ENCODE data around the gene AGMO.

Gene AGMO

GRCh38 chr7:15503603-15504290, 58.1 kb downstream of the AGMO start:
- H3K9ac ChIP-seq (ENCODE audit: low read length): no peak overlapping the region
- no peaks in the 10 kb centered on the region for H3K36me3 ChIP-seq (ENCODE audit: control insufficient read depth, insufficient read depth, low read length)
- H3K4me1 ChIP-seq (ENCODE audit: control insufficient read depth, insufficient read depth, low read length): no peaks in the 10 kb centered on the region
- H3K4me3 ChIP-seq (ENCODE audit: low read depth, low read length): no peak overlapping the region
- no peak overlapping the region for H3K27ac ChIP-seq (ENCODE audit: low read depth, low read length)
- no peaks in the 10 kb centered on the region for H3K9me3 ChIP-seq (ENCODE audit: control insufficient read depth, insufficient read depth, low read depth, low read length)
- no peaks in the 10 kb centered on the region for H3K27me3 ChIP-seq (ENCODE audit: control insufficient read depth, insufficient read depth, low read length)

GRCh38 chr7:15498465-15498864, 63.4 kb downstream of the AGMO start:
- H3K36me3 ChIP-seq (ENCODE audit: control insufficient read depth, insufficient read depth, low read length): no peaks in the 10 kb centered on the region
- no peaks in the 10 kb centered on the region for H3K27me3 ChIP-seq (ENCODE audit: control insufficient read depth, insufficient read depth, low read length)
- no peak overlapping the region for H3K4me3 ChIP-seq (ENCODE audit: low read depth, low read length)
- no peaks in the 10 kb centered on the region for H3K9me3 ChIP-seq (ENCODE audit: control insufficient read depth, insufficient read depth, low read depth, low read length)
- H3K9ac ChIP-seq (ENCODE audit: low read length): no peak overlapping the region
- H3K4me1 ChIP-seq (ENCODE audit: control insufficient read depth, insufficient read depth, low read length): no peaks in the 10 kb centered on the region
- H3K27ac ChIP-seq (ENCODE audit: low read depth, low read length): no peak overlapping the region

- Histone ChIP-seq H3K27me3 (ENCODE audit: control insufficient read depth, insufficient read depth, low read length) (no peaks in the 10 kb centered on the region), H3K36me3 (ENCODE audit: control insufficient read depth, insufficient read depth, low read length) (no peaks in the 10 kb centered on the region), H3K4me3 (ENCODE audit: low read depth, low read length) (no peak overlapping the region), H3K27ac (ENCODE audit: low read depth, low read length) (no peak overlapping the region), H3K9ac (ENCODE audit: low read length) (no peak overlapping the region), H3K4me1 (ENCODE audit: control insufficient read depth, insufficient read depth, low read length) (no peaks in the 10 kb centered on the region), H3K9me3 (ENCODE audit: control insufficient read depth, insufficient read depth, low read depth, low read length) (no peaks in the 10 kb centered on the region)
These were observed 66.6 kb downstream of the AGMO start for GRCh38 chr7:15495170-15495569.

- Histone ChIP-seq H3K36me3 (ENCODE audit: control insufficient read depth, insufficient read depth, low read length) (no peaks in the 10 kb centered on the region), H3K27me3 (ENCODE audit: control insufficient read depth, insufficient read depth, low read length) (no peaks in the 10 kb centered on the region)
These were observed 67.1 kb downstream of the AGMO start for GRCh38 chr7:15494711-15495110.

GRCh38 chr7:15491361-15491760, 70.5 kb downstream of the AGMO start:
- no peak overlapping the region for H3K4me3 ChIP-seq (ENCODE audit: low read depth, low read length)
- no peaks in the 10 kb centered on the region for H3K4me1 ChIP-seq (ENCODE audit: control insufficient read depth, insufficient read depth, low read length)
- H3K9me3 ChIP-seq (ENCODE audit: control insufficient read depth, insufficient read depth, low read depth, low read length): no peaks in the 10 kb centered on the region
- H3K9ac ChIP-seq (ENCODE audit: low read length): no peak overlapping the region
- no peak overlapping the region for H3K27ac ChIP-seq (ENCODE audit: low read depth, low read length)
- H3K36me3 ChIP-seq (ENCODE audit: control insufficient read depth, insufficient read depth, low read length): no peaks in the 10 kb centered on the region
- no peaks in the 10 kb centered on the region for H3K27me3 ChIP-seq (ENCODE audit: control insufficient read depth, insufficient read depth, low read length)

More at GRCh38 chr7:15494711-15495110, 67.1 kb downstream of the AGMO start:
- Histone ChIP-seq H3K9me3 (ENCODE audit: control insufficient read depth, insufficient read depth, low read depth, low read length) (no peaks in the 10 kb centered on the region), H3K9ac (ENCODE audit: low read length) (no peak overlapping the region), H3K4me3 (ENCODE audit: low read depth, low read length) (no peak overlapping the region), H3K4me1 (ENCODE audit: control insufficient read depth, insufficient read depth, low read length) (no peaks in the 10 kb centered on the region), H3K27ac (ENCODE audit: low read depth, low read length) (no peak overlapping the region)

GRCh38 chr7:15490291-15490690, 71.5 kb downstream of the AGMO start:
- H3K36me3 ChIP-seq (ENCODE audit: control insufficient read depth, insufficient read depth, low read length): no peaks in the 10 kb centered on the region
- no peaks in the 10 kb centered on the region for H3K27me3 ChIP-seq (ENCODE audit: control insufficient read depth, insufficient read depth, low read length)
- H3K9ac ChIP-seq (ENCODE audit: low read length): no peak overlapping the region
- H3K27ac ChIP-seq (ENCODE audit: low read depth, low read length): no peak overlapping the region
- H3K9me3 ChIP-seq (ENCODE audit: control insufficient read depth, insufficient read depth, low read depth, low read length): no peaks in the 10 kb centered on the region
- no peaks in the 10 kb centered on the region for H3K4me1 ChIP-seq (ENCODE audit: control insufficient read depth, insufficient read depth, low read length)
- no peak overlapping the region for H3K4me3 ChIP-seq (ENCODE audit: low read depth, low read length)

GRCh38 chr7:15489861-15490260, 72.0 kb downstream of the AGMO start:
- no peaks in the 10 kb centered on the region for H3K9me3 ChIP-seq (ENCODE audit: control insufficient read depth, insufficient read depth, low read depth, low read length)
- H3K4me3 ChIP-seq (ENCODE audit: low read depth, low read length): no peak overlapping the region
- H3K27ac ChIP-seq (ENCODE audit: low read depth, low read length): no peak overlapping the region

GRCh38 chr7:15489383-15489782, 72.4 kb downstream of the AGMO start:
- no peaks in the 10 kb centered on the region for H3K9me3 ChIP-seq (ENCODE audit: control insufficient read depth, insufficient read depth, low read depth, low read length)
- no peaks in the 10 kb centered on the region for H3K4me1 ChIP-seq (ENCODE audit: control insufficient read depth, insufficient read depth, low read length)
- no peaks in the 10 kb centered on the region for H3K36me3 ChIP-seq (ENCODE audit: control insufficient read depth, insufficient read depth, low read length)
- H3K27me3 ChIP-seq (ENCODE audit: control insufficient read depth, insufficient read depth, low read length): no peaks in the 10 kb centered on the region
- H3K9ac ChIP-seq (ENCODE audit: low read length): no peak overlapping the region
- no peak overlapping the region for H3K4me3 ChIP-seq (ENCODE audit: low read depth, low read length)
- no peak overlapping the region for H3K27ac ChIP-seq (ENCODE audit: low read depth, low read length)

More at GRCh38 chr7:15489861-15490260, 72.0 kb downstream of the AGMO start:
- H3K4me1 ChIP-seq (ENCODE audit: control insufficient read depth, insufficient read depth, low read length): no peaks in the 10 kb centered on the region
- no peaks in the 10 kb centered on the region for H3K27me3 ChIP-seq (ENCODE audit: control insufficient read depth, insufficient read depth, low read length)
- no peaks in the 10 kb centered on the region for H3K36me3 ChIP-seq (ENCODE audit: control insufficient read depth, insufficient read depth, low read length)
- H3K9ac ChIP-seq (ENCODE audit: low read length): no peak overlapping the region

GRCh38 chr7:15488401-15488800, 73.4 kb downstream of the AGMO start:
- Histone ChIP-seq H3K36me3 (ENCODE audit: control insufficient read depth, insufficient read depth, low read length) (no peaks in the 10 kb centered on the region), H3K4me3 (ENCODE audit: low read depth, low read length) (no peak overlapping the region), H3K27ac (ENCODE audit: low read depth, low read length) (no peak overlapping the region), H3K4me1 (ENCODE audit: control insufficient read depth, insufficient read depth, low read length) (no peaks in the 10 kb centered on the region), H3K9ac (ENCODE audit: low read length) (no peak overlapping the region), H3K9me3 (ENCODE audit: control insufficient read depth, insufficient read depth, low read depth, low read length) (no peaks in the 10 kb centered on the region), H3K27me3 (ENCODE audit: control insufficient read depth, insufficient read depth, low read length) (no peaks in the 10 kb centered on the region)

- Histone ChIP-seq H3K4me1 (ENCODE audit: control insufficient read depth, insufficient read depth, low read length) (no peaks in the 10 kb centered on the region), H3K9me3 (ENCODE audit: control insufficient read depth, insufficient read depth, low read depth, low read length) (no peaks in the 10 kb centered on the region), H3K9ac (ENCODE audit: low read length) (no peak overlapping the region), H3K4me3 (ENCODE audit: low read depth, low read length) (no peak overlapping the region), H3K36me3 (ENCODE audit: control insufficient read depth, insufficient read depth, low read length) (no peaks in the 10 kb centered on the region), H3K27me3 (ENCODE audit: control insufficient read depth, insufficient read depth, low read length) (no peaks in the 10 kb centered on the region), H3K27ac (ENCODE audit: low read depth, low read length) (no peak overlapping the region)
These were observed 73.9 kb downstream of the AGMO start for GRCh38 chr7:15487896-15488295.

- no peaks in the 10 kb centered on the region for H3K9me3 ChIP-seq (ENCODE audit: control insufficient read depth, insufficient read depth, low read depth, low read length)
- H3K27me3 ChIP-seq (ENCODE audit: control insufficient read depth, insufficient read depth, low read length): no peaks in the 10 kb centered on the region
- H3K4me1 ChIP-seq (ENCODE audit: control insufficient read depth, insufficient read depth, low read length): no peaks in the 10 kb centered on the region
- no peak overlapping the region for H3K4me3 ChIP-seq (ENCODE audit: low read depth, low read length)
- H3K9ac ChIP-seq (ENCODE audit: low read length): no peak overlapping the region
- H3K36me3 ChIP-seq (ENCODE audit: control insufficient read depth, insufficient read depth, low read length): no peaks in the 10 kb centered on the region
- H3K27ac ChIP-seq (ENCODE audit: low read depth, low read length): no peak overlapping the region
These were observed 75.8 kb downstream of the AGMO start for GRCh38 chr7:15485998-15486397.
